Measurements from ENCODE around the gene POLQ. TPM values are rescaled to one million over a fixed set of nuclear protein-coding genes. Genes with fewer than 3 reads are reported as not detected.

POLQ gene
- total and polyA plus RNA-seq, 9 of the 15 experiments (the other 6 are each of a cell fraction or from before 2014, with no cell fraction given): 1.5 to 19.0 (median 8.8) TPM

GRCh38 chr3:121545574-121546455 is at the start of gene POLQ (continued):
- TF ChIP-seq PKNOX1 (IDR thresholded peaks at IDR 0.05): no peak; the same call in 1 of the 2 replicates
- peak; percentile 48 for TF ChIP-seq CHD1 (IDR thresholded peaks at IDR 0.05; ENCODE audit: low read length)
- no peak for TF ChIP-seq CHD4 (IDR thresholded peaks at IDR 0.05; ENCODE audit: insufficient read depth, insufficient replicate concordance, low read depth, low read length, poor library complexity, severe bottlenecking)
- TF ChIP-seq DNMT1 (IDR thresholded peaks at IDR 0.05): no peak
- no peak for TF ChIP-seq SLC30A9 (CRISPR knock-in tag; IDR thresholded peaks at IDR 0.05)
- no peak for TF ChIP-seq E2F3 (CRISPR knock-in tag; IDR thresholded peaks at IDR 0.05)
- no peak for TF ChIP-seq ZNF121 (CRISPR knock-in tag; conservative IDR thresholded peaks at IDR 0.05)
- TF ChIP-seq ETS2 (tag; IDR thresholded peaks at IDR 0.05; ENCODE audit: borderline replicate concordance, poor library complexity, severe bottlenecking): no peak
- peak; percentile 69 for TF ChIP-seq GTF2E2 (tag; IDR thresholded peaks at IDR 0.05)
- TF ChIP-seq SNIP1 (IDR thresholded peaks at IDR 0.05; ENCODE audit: low read depth): peak; percentile 96
- peak; percentile 82 for TF ChIP-seq POLR2G (IDR thresholded peaks at IDR 0.05; ENCODE audit: low read depth, low read length)
- TF ChIP-seq ZNF165 (CRISPR knock-in tag; IDR thresholded peaks at IDR 0.05; ENCODE audit: borderline replicate concordance): no peak
- no peak for TF ChIP-seq ZNF512 (tag; IDR thresholded peaks at IDR 0.05)
- peak; percentile 80 for TF ChIP-seq TAF1 (IDR thresholded peaks at IDR 0.05; ENCODE audit: control insufficient read depth, extremely low read depth, insufficient read depth, low read length, severe bottlenecking)
- TF ChIP-seq FOXP4 (CRISPR knock-in tag; IDR thresholded peaks at IDR 0.05; ENCODE audit: borderline replicate concordance): no peak
- TF ChIP-seq PRMT5 (CRISPR knock-in tag; IDR thresholded peaks at IDR 0.05): no peak
- TF ChIP-seq GATA2 (CRISPR knock-in tag; IDR thresholded peaks at IDR 0.05): no peak
- no peak for TF ChIP-seq PRDM10 (IDR thresholded peaks at IDR 0.05; ENCODE audit: partially characterized antibody)
- TF ChIP-seq PTTG1 (tag; IDR thresholded peaks at IDR 0.05; ENCODE audit: low read depth): no peak
